PC-3 (cell line): Measurements from ENCODE around the gene COQ10A. TPM values are rescaled to one million over a fixed set of nuclear protein-coding genes. Genes with fewer than 3 reads are reported as not detected.

ENCODE experiments used
- ATAC-seq: fragments of 200-7000 bp; cut with Tn5 transposase; 2 replicates; pipeline ENCODE4 v1.9.1; 2020; ENCODE audit warnings: mild to moderate bottlenecking, moderate library complexity
- BruUV-seq: library from RNA; stranded (reverse); fragments of 400-500 nt; replicated peaks from 2 replicates; lab custom pipeline; 2021; lab: Mats Ljungman, UMichigan
- CTCF ChIA-PET: fragments of 300-600 bp; sonication (Branson Sonifier 250); formaldehyde crosslinking; loops from one replicate; lab custom pipeline; 2022; ENCODE audit warnings: antibody characterized with exemption; lab: Charles Lee
- POLR2A ChIA-PET: fragments of 300-600 bp; sonication (Branson Sonifier 250); formaldehyde crosslinking; loops from one replicate; lab custom pipeline; 2022; ENCODE audit warnings: antibody characterized with exemption; ENCODE audit not compliant: unreplicated experiment; lab: Charles Lee
- DNase-seq: peaks from one replicate; pipeline ENCODE4 v3.0.0-alpha.2; 2015
- H2AFZ ChIP-seq: fragments of 300-600 bp; sonication (generic); 2 replicates; pipeline ENCODE4 v1.6.0; 2016; ENCODE audit warnings: antibody characterized with exemption, low read length
- H3F3A ChIP-seq: fragments of 300-600 bp; sonication (generic); one replicate; pipeline ENCODE4 v1.6.0; 2017; ENCODE audit warnings: antibody characterized with exemption, low read length, control low read depth, mild to moderate bottlenecking; ENCODE audit not compliant: unreplicated experiment
- H3K27ac ChIP-seq: fragments of 300-600 bp; sonication (generic); 2 replicates; pipeline ENCODE4 v1.5.1; 2016; ENCODE audit warnings: mild to moderate bottlenecking, low read length
- H3K27me3 ChIP-seq: fragments of 300-600 bp; sonication (generic); 2 replicates; pipeline ENCODE4 v1.6.1; 2016; ENCODE audit warnings: low read length, mixed read lengths
- H3K36me3 ChIP-seq: fragments of 300-600 bp; sonication (generic); 2 replicates; pipeline ENCODE4 v1.6.1; 2016; ENCODE audit warnings: low read depth, mixed run types, low read length, mixed read lengths
- H3K4me1 ChIP-seq: fragments of 300-600 bp; sonication (generic); 2 replicates; pipeline ENCODE4 v1.5.1; 2016; ENCODE audit warnings: low read length; ENCODE audit not compliant: insufficient read depth
- H3K4me2 ChIP-seq: fragments of 300-600 bp; sonication (generic); 2 replicates; pipeline ENCODE4 v1.6.0; 2016; ENCODE audit warnings: low read length
- H3K4me3 ChIP-seq: fragments of 300-600 bp; sonication (generic); 2 replicates; pipeline ENCODE4 v1.5.1; 2016; ENCODE audit warnings: mild to moderate bottlenecking, low read length, mixed read lengths
- H3K79me2 ChIP-seq: fragments of 300-600 bp; sonication (generic); 2 replicates; pipeline ENCODE4 v1.6.1; 2017; ENCODE audit warnings: low read length, mixed read lengths
- H3K9ac ChIP-seq: fragments of 300-600 bp; sonication (generic); 2 replicates; pipeline ENCODE4 v1.6.0; 2016; ENCODE audit warnings: mild to moderate bottlenecking, low read length
- H3K9me2 ChIP-seq: fragments of 300-600 bp; sonication (generic); replicated peaks from 2 replicates; pipeline ENCODE4 v1.6.1; 2016; ENCODE audit warnings: mixed run types, low read length, mixed read lengths
- H3K9me3 ChIP-seq: fragments of 300-600 bp; sonication (generic); 2 replicates; pipeline ENCODE4 v1.6.1; 2016; ENCODE audit warnings: low read length, mixed read lengths
- H4K20me1 ChIP-seq: fragments of 300-600 bp; sonication (generic); 2 replicates; pipeline ENCODE4 v1.6.1; 2016; ENCODE audit warnings: low read length, mixed read lengths
- CTCF ChIP-seq: fragments of 300-600 bp; sonication (generic); conservative IDR thresholded peaks from 2 replicates; pipeline ENCODE4 v1.5.1; 2017; ENCODE audit warnings: antibody characterized with exemption, low read depth, mild to moderate bottlenecking, low read length
- EZH2 ChIP-seq: fragments of 300-600 bp; sonication (generic); IDR thresholded peaks from one replicate; pipeline ENCODE4 v1.6.1; 2017; ENCODE audit warnings: antibody characterized with exemption, mild to moderate bottlenecking, low read length; ENCODE audit not compliant: unreplicated experiment
- EZH2phosphoT487 ChIP-seq: fragments of 300-600 bp; sonication (generic); IDR thresholded peaks from 2 replicates; pipeline ENCODE4 v1.6.1; 2018; ENCODE audit warnings: mild to moderate bottlenecking, antibody characterized with exemption, low read length, borderline replicate concordance
- intact Hi-C: fragments of 100-400 bp; cut with micrococcal nuclease; formaldehyde crosslinking; loops from 2 replicates; pipeline ENCODE4 v1.9.0; 2023
- total RNA-seq: library from RNA; depleted of rRNA; stranded (reverse); fragments of >200 nt; gene quantifications from 2 replicates; pipeline ENCODE4 v1.2.3, GENCODE V29; 2014

Gene COQ10A
- total RNA-seq, 1 experiment from 2014 or later, result 9.8 TPM

GRCh38 chr12:56223571-56224101 lies 43.1 kb upstream of the COQ10A start:
- CTCF ChIA-PET, result no interaction called here
- TF ChIP-seq EZH2phosphoT487, result no peak

GRCh38 chr12:56224102-56224701 lies 42.5 kb upstream of the COQ10A start, which contains the start of gene NABP2:
NABP2 (plus strand) TSS chr12:56224342; CDS start chr12:56224857, 515 bp downstream.
- Histone ChIP-seq H3K9me2 (no peaks in the 10 kb centered on the region), H3K4me1 (peaks cover 22% of the 10 kb centered on the region), H3F3A (no peaks in the 10 kb centered on the region), H3K27me3 (no peaks in the 10 kb centered on the region), H2AFZ (peak within 1 kb of the TSS; percentile 98), H3K36me3 (no peaks in the 10 kb centered on the region), H3K4me3 (peak within 1 kb of the TSS; percentile 88), H3K9ac (peak within 1 kb of the TSS; percentile 86), H3K4me2 (peak within 1 kb of the TSS; percentile 97), H3K9me3 (no peaks in the 10 kb centered on the region), H3K27ac (peak within 1 kb of the TSS; percentile 21; the same call in 1 of the 2 replicates), H4K20me1 (no peaks in the 10 kb centered on the region), H3K79me2 (peaks cover 35% of the 10 kb centered on the region)
- DNase-seq, result peak; percentile 99
- peak; percentile 94 for TF ChIP-seq CTCF
- no peak for TF ChIP-seq EZH2phosphoT487
- no peak for TF ChIP-seq EZH2
- POLR2A ChIA-PET, result no interaction called here
- no TSS peak for BruUV-seq
- intact Hi-C loops, result loop anchor here (1.0 to 5.0 kb wide), 5 partner anchors 18 to 105 kb away; partner anchors contain the start of gene COQ10A
- ATAC-seq, result peak; percentile 81
- CTCF ChIA-PET, result no interaction called here

More at GRCh38 chr12:56223571-56224101, 43.1 kb upstream of the COQ10A start:
- Histone ChIP-seq H3K4me3 (peak overlapping the region; percentile 88), H3K4me1 (peaks cover 22% of the 10 kb centered on the region), H3K9me3 (no peaks in the 10 kb centered on the region), H4K20me1 (no peaks in the 10 kb centered on the region), H3F3A (no peaks in the 10 kb centered on the region), H3K27me3 (no peaks in the 10 kb centered on the region), H3K27ac (peak overlapping the region; percentile 21; the same call in 1 of the 2 replicates), H3K79me2 (peaks cover 35% of the 10 kb centered on the region), H3K9ac (peak overlapping the region; percentile 47), H3K9me2 (no peaks in the 10 kb centered on the region), H3K4me2 (peak overlapping the region; percentile 97), H2AFZ (peak overlapping the region; percentile 98), H3K36me3 (no peaks in the 10 kb centered on the region)
- ATAC-seq (no peak), DNase-seq (no peak)
- no TSS peak for BruUV-seq
- POLR2A ChIA-PET, result no interaction called here
- intact Hi-C loops, result loop anchor here (1.0 to 5.0 kb wide), 5 partner anchors 17 to 104 kb away; partner anchors contain the start of gene COQ10A

GRCh38 chr12:56224954-56225353 lies 41.8 kb upstream of the COQ10A start:
- peak overlapping the region; percentile 97 for H3K4me2 ChIP-seq
- H3K9ac ChIP-seq, result peak overlapping the region; percentile 86
- no peak for TF ChIP-seq EZH2phosphoT487
- TF ChIP-seq CTCF, result no peak
- no peak for TF ChIP-seq EZH2
- DNase-seq, result no peak
- peaks cover 30% of the 10 kb centered on the region for H3K79me2 ChIP-seq
- H3K27me3 ChIP-seq, result no peaks in the 10 kb centered on the region
- CTCF ChIA-PET, result no interaction called here
- H3F3A ChIP-seq, result no peaks in the 10 kb centered on the region
- H3K9me2 ChIP-seq, result no peaks in the 10 kb centered on the region
- POLR2A ChIA-PET, result no interaction called here
- peak overlapping the region; percentile 94; the same call in 1 of the 2 replicates for H2AFZ ChIP-seq
- no peak for ATAC-seq
- no peaks in the 10 kb centered on the region for H3K36me3 ChIP-seq
- no TSS peak for BruUV-seq
- no peaks in the 10 kb centered on the region for H4K20me1 ChIP-seq
- peaks cover 22% of the 10 kb centered on the region for H3K4me1 ChIP-seq
- H3K4me3 ChIP-seq, result peak overlapping the region; percentile 88
- intact Hi-C loops, result loop anchor here (1.0 to 5.0 kb wide), 5 partner anchors 19 to 106 kb away; partner anchors contain the start of gene COQ10A
- H3K27ac ChIP-seq, result no peak overlapping the region
- no peaks in the 10 kb centered on the region for H3K9me3 ChIP-seq
